Nephron (organoid): Measurements from ENCODE around the gene PPM1G.

ENCODE experiments used
- H3K27ac Mint-ChIP-seq, 3 experiments: 2 replicates each; pipeline ENCODE4 v1.8.0; 2020; ENCODE audit warnings: mixed read lengths in 3 of 3, mild to moderate bottlenecking in 2 of 3, moderate library complexity in 1 of 3
- H3K27me3 Mint-ChIP-seq: 2 replicates; pipeline ENCODE4 v1.8.0; 2021; ENCODE audit warnings: low read depth, mild to moderate bottlenecking, moderate library complexity, mixed read lengths
- H3K36me3 Mint-ChIP-seq: 2 replicates; pipeline ENCODE4 v1.8.0; 2020; ENCODE audit warnings: low read depth, mixed read lengths
- H3K4me1 Mint-ChIP-seq: 2 replicates; pipeline ENCODE4 v1.8.0; 2020; ENCODE audit warnings: mixed read lengths
- H3K4me3 Mint-ChIP-seq, 3 experiments: 2 replicates each; pipeline ENCODE4 v1.8.0; 2020; ENCODE audit warnings: mild to moderate bottlenecking in 3 of 3, mixed read lengths in 3 of 3, moderate library complexity in 2 of 3
- H3K9me3 Mint-ChIP-seq: 2 replicates; pipeline ENCODE4 v1.8.0; 2020; ENCODE audit warnings: mixed read lengths
- CTCF ChIP-seq, 3 experiments: fragments of 200-600 bp; sonication (generic); IDR thresholded peaks; one replicate each; pipeline ENCODE4 v1.5.0; 2021; ENCODE audit warnings: antibody characterized with exemption in 3 of 3; ENCODE audit not compliant: unreplicated experiment in 3 of 3

Gene PPM1G

GRCh38 chr2:27445615-27446014, 36.2 kb upstream of the PPM1G start:
- Mint-ChIP-seq H3K36me3 (peaks cover 66% of the 10 kb centered on the region), H3K9me3 (no peaks in the 10 kb centered on the region), H3K4me1 (no peaks in the 10 kb centered on the region), H3K27me3 (no peaks in the 10 kb centered on the region), H3K4me3 (no peak overlapping the region), H3K27ac (no peak overlapping the region)
- TF ChIP-seq CTCF (IDR thresholded peaks at IDR 0.05; ENCODE audit: unreplicated experiment in 3 of 3): no peak

DNA sequence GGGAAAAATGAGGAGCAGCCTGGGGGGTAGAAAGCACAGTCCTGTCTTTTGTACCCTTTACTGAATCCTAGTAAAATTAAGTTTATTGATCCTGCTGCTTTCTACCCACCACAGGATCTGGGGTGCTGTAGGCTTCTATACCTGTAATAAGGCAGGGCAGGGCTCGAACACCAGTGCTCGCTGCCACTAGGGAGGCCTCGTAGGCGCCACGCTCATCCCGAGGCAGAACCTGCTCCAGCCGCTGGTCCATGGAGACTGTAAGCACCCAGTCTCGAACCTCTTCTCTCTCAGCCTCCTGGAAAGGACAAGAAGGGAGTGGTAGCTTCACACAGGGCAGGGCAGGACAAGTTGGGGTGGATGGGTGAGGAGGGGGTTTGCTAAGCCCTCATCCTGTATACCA, 35.8 kb upstream of the PPM1G start:
- H3K27ac Mint-ChIP-seq: no peak overlapping the region
- no peaks in the 10 kb centered on the region for H3K4me1 Mint-ChIP-seq
- no peak for TF ChIP-seq CTCF (IDR thresholded peaks at IDR 0.05; ENCODE audit: unreplicated experiment in 3 of 3)
- H3K27me3 Mint-ChIP-seq: no peaks in the 10 kb centered on the region
- H3K4me3 Mint-ChIP-seq: no peak overlapping the region
- H3K9me3 Mint-ChIP-seq: no peaks in the 10 kb centered on the region
- peaks cover 69% of the 10 kb centered on the region for H3K36me3 Mint-ChIP-seq

DNA sequence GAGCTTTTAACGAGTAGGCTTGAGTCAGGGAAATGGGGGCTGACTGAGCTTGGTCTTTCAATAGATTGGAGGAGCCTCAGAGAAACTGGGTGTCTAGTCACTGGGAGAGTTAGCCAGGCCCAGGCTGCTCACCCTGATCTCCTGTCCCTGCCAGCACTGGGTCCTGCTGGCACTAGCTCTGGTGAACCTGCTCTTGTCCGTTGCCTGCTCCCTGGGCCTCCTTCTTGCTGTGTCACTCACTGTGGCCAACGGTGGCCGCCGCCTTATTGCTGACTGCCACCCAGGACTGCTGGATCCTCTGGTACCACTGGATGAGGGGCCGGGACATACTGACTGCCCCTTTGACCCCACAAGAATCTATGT, 33.5 kb upstream of the PPM1G start:
- Mint-ChIP-seq H3K27me3 (no peaks in the 10 kb centered on the region), H3K27ac (peak overlapping the region in 2 of 3 experiments; percentile 2 to 10), H3K36me3 (peaks cover 66% of the 10 kb centered on the region), H3K4me3 (peak overlapping the region in 2 of 3 experiments; percentile 32 to 59), H3K4me1 (no peaks in the 10 kb centered on the region), H3K9me3 (no peaks in the 10 kb centered on the region)
- TF ChIP-seq CTCF (IDR thresholded peaks at IDR 0.05; ENCODE audit: unreplicated experiment in 3 of 3): no peak

DNA sequence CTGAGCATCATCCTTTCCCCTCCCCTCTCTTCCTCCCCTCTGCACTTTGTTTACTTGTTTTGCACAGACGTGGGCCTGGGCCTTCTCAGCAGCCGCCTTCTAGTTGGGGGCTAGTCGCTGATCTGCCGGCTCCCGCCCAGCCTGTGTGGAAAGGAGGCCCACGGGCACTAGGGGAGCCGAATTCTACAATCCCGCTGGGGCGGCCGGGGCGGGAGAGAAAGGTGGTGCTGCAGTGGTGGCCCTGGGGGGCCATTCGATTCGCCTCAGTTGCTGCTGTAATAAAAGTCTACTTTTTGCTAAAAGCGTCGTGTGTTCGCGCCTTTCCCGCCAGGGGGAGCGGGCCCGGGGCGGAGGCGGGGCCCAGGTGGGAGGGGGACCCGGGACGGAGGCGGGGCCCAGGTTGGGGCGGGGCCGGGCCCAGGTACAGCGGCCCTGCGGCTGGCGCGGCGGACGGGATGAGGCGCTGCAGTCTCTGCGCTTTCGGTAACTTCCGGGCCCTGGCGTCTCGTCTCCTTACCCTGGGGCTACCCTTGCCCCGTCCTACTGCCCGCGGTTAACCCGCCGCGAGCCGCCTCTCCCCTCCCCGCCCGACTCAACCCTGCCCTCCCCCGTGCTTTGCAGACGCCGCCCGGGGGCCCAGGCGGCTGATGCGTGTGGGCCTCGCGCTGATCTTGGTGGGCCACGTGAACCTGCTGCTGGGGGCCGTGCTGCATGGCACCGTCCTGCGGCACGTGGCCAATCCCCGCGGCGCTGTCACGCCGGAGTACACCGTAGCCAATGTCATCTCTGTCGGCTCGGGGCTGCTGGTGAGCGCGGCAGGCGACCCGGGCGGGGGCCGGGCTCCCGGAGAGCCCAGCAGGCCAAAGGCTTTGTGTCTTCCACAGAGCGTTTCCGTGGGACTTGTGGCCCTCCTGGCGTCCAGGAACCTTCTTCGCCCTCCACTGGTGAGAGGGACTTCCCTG, 32.8 kb upstream of the PPM1G start, which contains the start of gene KRTCAP3:
Gene KRTCAP3, plus strand, starts transcription at position 424 of the 962 bp plus-strand sequence. Its CDS starts 32 bp downstream, at position 456.
- Mint-ChIP-seq H3K4me3 (peak within 1 kb of the TSS in 2 of 3 experiments; percentile 32 to 59), H3K36me3 (peaks cover 62% of the 10 kb centered on the region), H3K9me3 (no peaks in the 10 kb centered on the region), H3K27me3 (no peaks in the 10 kb centered on the region), H3K27ac (peak within 1 kb of the TSS in 2 of 3 experiments; percentile 2 to 10), H3K4me1 (no peaks in the 10 kb centered on the region)
- TF ChIP-seq CTCF (IDR thresholded peaks at IDR 0.05; ENCODE audit: unreplicated experiment in 3 of 3): peak in 2 of 3 experiments; percentile 38 to 41

- TF ChIP-seq CTCF (IDR thresholded peaks at IDR 0.05; ENCODE audit: unreplicated experiment in 3 of 3): no peak
- Mint-ChIP-seq H3K27ac (no peak overlapping the region), H3K4me1 (no peaks in the 10 kb centered on the region), H3K9me3 (no peaks in the 10 kb centered on the region), H3K36me3 (peaks cover 67% of the 10 kb centered on the region), H3K27me3 (no peaks in the 10 kb centered on the region), H3K4me3 (no peak overlapping the region)
Observed at GRCh38 chr2:27441226-27441926, 32.0 kb upstream of the PPM1G start.
